ENCODE measurements around the gene FYCO1.

Gene FYCO1

DNA sequence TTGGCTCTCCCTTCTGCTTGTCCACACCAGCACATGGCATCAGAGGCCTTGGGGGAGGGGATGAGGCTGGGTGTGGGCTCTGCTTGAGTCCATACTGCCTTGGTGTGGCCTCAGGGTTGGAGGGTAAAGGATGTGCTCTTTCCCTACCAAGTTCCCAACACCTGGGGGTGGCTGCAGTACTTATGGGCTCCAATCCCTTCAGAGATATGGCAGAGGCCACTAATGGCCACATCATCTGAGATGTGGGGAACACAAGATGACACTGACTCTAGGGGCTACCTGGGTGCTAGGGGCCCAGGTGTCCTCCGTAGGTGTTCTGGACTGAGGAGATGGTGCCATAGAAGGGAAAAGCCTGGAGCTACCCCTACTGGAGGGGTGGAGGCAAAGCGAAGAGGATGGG lies 45.5 kb downstream of the FYCO1 start:
- TF ChIP-seq, protein P1, sequence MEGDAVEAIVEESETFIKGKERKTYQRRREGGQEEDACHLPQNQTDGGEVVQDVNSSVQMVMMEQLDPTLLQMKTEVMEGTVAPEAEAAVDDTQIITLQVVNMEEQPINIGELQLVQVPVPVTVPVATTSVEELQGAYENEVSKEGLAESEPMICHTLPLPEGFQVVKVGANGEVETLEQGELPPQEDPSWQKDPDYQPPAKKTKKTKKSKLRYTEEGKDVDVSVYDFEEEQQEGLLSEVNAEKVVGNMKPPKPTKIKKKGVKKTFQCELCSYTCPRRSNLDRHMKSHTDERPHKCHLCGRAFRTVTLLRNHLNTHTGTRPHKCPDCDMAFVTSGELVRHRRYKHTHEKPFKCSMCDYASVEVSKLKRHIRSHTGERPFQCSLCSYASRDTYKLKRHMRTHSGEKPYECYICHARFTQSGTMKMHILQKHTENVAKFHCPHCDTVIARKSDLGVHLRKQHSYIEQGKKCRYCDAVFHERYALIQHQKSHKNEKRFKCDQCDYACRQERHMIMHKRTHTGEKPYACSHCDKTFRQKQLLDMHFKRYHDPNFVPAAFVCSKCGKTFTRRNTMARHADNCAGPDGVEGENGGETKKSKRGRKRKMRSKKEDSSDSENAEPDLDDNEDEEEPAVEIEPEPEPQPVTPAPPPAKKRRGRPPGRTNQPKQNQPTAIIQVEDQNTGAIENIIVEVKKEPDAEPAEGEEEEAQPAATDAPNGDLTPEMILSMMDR (IDR thresholded peaks at IDR 0.05; ENCODE audit: control insufficient read depth, extremely low read depth, insufficient read depth), result no peak
- no peak for DNase-seq (ENCODE audit: low read depth)
- H3K4me3 ChIP-seq (ENCODE audit: low read depth, low read length), result no peak overlapping the region

DNA sequence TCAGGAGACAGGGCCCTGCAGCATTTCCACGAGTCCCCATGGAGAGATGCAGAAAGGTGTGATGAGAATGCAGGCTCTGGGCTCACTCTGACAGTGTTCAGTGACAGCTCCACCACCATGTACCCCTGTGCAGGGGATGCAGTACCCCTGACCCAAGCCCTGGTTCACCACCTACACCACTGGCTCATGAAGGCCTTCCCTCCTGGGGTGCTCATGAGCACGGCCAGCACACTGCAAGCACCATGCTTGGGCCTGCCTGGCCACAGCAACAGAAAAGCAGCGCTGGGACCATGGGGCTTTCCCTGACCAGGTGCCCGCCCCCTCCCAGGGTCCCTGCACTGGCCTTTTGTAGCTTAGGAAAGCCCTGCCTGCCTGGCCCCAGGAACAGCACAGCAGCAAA lies 46.2 kb downstream of the FYCO1 start:
- no peak overlapping the region for H3K4me3 ChIP-seq (ENCODE audit: low read depth, low read length)
- no peak for DNase-seq (ENCODE audit: low read depth)
- TF ChIP-seq, protein P1 (IDR thresholded peaks at IDR 0.05; ENCODE audit: control insufficient read depth, extremely low read depth, insufficient read depth), result no peak

DNA sequence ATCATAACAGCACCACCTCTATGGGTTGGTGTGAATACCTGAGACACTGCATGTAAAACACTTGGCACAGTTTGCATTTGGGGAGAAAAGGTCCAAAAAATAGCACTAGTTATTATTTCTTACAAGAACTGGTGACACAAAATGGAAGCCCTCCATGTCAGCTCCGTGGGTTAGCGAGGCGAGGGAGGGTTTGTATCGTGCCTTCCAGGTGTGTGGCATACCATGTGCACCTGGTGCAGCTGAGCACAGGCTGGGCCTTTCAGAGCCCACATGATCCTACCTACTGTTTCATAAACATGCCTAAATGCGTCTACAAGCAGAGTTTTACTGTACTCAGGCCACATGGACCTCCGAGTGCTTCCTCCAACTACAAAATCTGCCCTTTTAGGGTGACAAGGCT lies 46.7 kb downstream of the FYCO1 start:
- no peak for DNase-seq (ENCODE audit: low read depth)
- TF ChIP-seq, protein P1 (IDR thresholded peaks at IDR 0.05; ENCODE audit: control insufficient read depth, extremely low read depth, insufficient read depth), result no peak
- no peak overlapping the region for H3K4me3 ChIP-seq (ENCODE audit: low read depth, low read length)

DNA sequence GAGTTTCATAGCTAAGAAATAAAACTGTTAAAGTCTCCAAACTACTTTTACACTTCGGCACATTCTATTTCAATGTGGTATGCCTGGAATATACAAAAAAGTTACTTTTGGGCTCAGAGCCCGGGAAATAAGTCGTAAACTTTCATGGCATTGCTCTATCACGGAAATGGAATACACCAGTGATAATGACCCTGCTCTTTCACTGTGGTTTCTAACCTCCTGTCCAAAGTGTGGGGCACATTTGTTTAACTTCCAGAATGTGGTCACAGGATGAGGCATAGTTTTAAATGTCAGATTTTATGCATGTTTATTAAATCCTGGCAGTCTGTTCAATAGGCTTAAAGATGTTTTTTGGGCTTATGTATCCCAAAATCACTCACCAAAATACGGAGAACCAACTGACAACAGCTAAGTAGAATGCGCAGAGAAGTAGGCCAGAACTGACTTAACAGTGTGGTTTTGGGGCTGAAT lies 47.3 kb downstream of the FYCO1 start:
- TF ChIP-seq, protein P1 (IDR thresholded peaks at IDR 0.05; ENCODE audit: control insufficient read depth, extremely low read depth, insufficient read depth), result no peak
- DNase-seq (ENCODE audit: low read depth), result no peak
- H3K4me3 ChIP-seq (ENCODE audit: low read depth, low read length), result no peak overlapping the region

DNA sequence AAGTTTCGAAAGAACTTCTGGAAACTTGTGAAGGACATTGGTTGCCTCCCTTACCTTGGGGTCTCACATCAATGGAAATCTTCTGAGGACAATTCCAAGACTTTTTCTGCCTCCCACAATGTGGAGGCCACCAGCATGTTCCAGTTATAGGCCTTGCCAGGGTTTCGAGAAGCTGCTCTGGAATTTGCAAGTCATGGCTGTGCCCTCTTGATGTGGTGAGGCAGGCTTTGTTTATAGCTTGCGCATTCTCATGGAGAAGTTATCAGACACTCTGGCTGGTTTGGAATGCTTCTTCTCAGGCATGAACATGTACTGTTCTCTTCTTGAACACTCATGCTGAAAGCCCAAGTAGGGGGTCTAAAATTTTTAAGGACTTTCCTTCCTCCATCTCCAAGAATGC lies 48.3 kb downstream of the FYCO1 start:
- no peak for DNase-seq (ENCODE audit: low read depth)
- H3K4me3 ChIP-seq (ENCODE audit: low read depth, low read length), result no peak overlapping the region
- TF ChIP-seq, protein P1 (IDR thresholded peaks at IDR 0.05; ENCODE audit: control insufficient read depth, extremely low read depth, insufficient read depth), result no peak

DNA sequence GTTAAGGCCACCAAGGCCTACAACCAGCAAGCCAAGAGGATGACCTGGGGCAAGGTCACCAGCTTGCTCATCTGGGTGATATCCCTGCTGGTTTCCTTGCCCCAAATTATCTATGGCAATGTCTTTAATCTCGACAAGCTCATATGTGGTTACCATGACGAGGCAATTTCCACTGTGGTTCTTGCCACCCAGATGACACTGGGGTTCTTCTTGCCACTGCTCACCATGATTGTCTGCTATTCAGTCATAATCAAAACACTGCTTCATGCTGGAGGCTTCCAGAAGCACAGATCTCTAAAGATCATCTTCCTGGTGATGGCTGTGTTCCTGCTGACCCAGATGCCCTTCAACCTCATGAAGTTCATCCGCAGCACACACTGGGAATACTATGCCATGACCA lies 48.7 kb downstream of the FYCO1 start:
- no peak overlapping the region for H3K4me3 ChIP-seq (ENCODE audit: low read depth, low read length)
- DNase-seq (ENCODE audit: low read depth), result no peak
- TF ChIP-seq, protein P1 (IDR thresholded peaks at IDR 0.05; ENCODE audit: control insufficient read depth, extremely low read depth, insufficient read depth), result no peak

DNA sequence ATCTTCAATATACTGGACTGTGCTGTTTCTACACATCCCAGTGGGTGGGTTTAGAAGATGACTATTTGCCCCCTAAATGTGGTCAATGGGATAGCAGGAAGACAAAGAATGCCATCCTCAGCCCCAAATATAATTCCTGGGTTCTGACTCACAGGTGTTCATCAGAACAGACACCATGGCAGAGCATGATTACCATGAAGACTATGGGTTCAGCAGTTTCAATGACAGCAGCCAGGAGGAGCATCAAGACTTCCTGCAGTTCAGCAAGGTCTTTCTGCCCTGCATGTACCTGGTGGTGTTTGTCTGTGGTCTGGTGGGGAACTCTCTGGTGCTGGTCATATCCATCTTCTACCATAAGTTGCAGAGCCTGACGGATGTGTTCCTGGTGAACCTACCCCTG lies 49.3 kb downstream of the FYCO1 start:
- no peak overlapping the region for H3K4me3 ChIP-seq (ENCODE audit: low read depth, low read length)
- DNase-seq (ENCODE audit: low read depth), result no peak
- TF ChIP-seq, protein P1 (IDR thresholded peaks at IDR 0.05; ENCODE audit: control insufficient read depth, extremely low read depth, insufficient read depth), result no peak
